HG03342 (cell line): ENCODE measurements around the gene PIK3C2B.

Source experiments
- ATAC-seq: cut with Tn5 transposase; IDR thresholded peaks from one replicate; pipeline ENCODE4 v1.9.1; 2021; ENCODE audit warnings: mild to moderate bottlenecking, moderate library complexity; ENCODE audit not compliant: unreplicated experiment

Gene PIK3C2B

GRCh38 chr1:204480515-204480914 is 14.1 kb downstream of the PIK3C2B start:
- peak; percentile 63 for ATAC-seq

- ATAC-seq: no peak
Measured at GRCh38 chr1:204479387-204480136, 15.0 kb downstream of the PIK3C2B start.

GRCh38 chr1:204478921-204479320 is 15.7 kb downstream of the PIK3C2B start:
- no peak for ATAC-seq

GRCh38 chr1:204478172-204478899 is 16.3 kb downstream of the PIK3C2B start:
- no peak for ATAC-seq

GRCh38 chr1:204477036-204477740 is 17.4 kb downstream of the PIK3C2B start:
- ATAC-seq: no peak

- no peak for ATAC-seq
Measured at GRCh38 chr1:204476563-204476962, 18.0 kb downstream of the PIK3C2B start.

- no peak for ATAC-seq
Measured at GRCh38 chr1:204475656-204476432, 18.8 kb downstream of the PIK3C2B start.

- no peak for ATAC-seq
Measured at GRCh38 chr1:204473400-204473965, 21.1 kb downstream of the PIK3C2B start.

- no peak for ATAC-seq
Measured at GRCh38 chr1:204472660-204473059, 21.9 kb downstream of the PIK3C2B start.

- no peak for ATAC-seq
Measured at GRCh38 chr1:204471687-204472086, 22.9 kb downstream of the PIK3C2B start.

- ATAC-seq: no peak
Measured at GRCh38 chr1:204469304-204469703, 25.3 kb downstream of the PIK3C2B start.

- ATAC-seq: no peak
Measured at GRCh38 chr1:204468766-204469302, 25.8 kb downstream of the PIK3C2B start.

GRCh38 chr1:204468206-204468605 is 26.4 kb downstream of the PIK3C2B start:
- ATAC-seq: no peak

- no peak for ATAC-seq
Measured at GRCh38 chr1:204466416-204467405, 27.9 kb downstream of the PIK3C2B start.

GRCh38 chr1:204465546-204466415 is 28.8 kb downstream of the PIK3C2B start:
- peak; percentile 71 for ATAC-seq

- ATAC-seq: no peak
Measured at GRCh38 chr1:204464701-204465100, 29.9 kb downstream of the PIK3C2B start.

GRCh38 chr1:204464187-204464631 is 30.4 kb downstream of the PIK3C2B start:
- ATAC-seq: no peak
